GM12875 (cell line): ENCODE measurements around the gene PVALB.

Experiments used
- H3K4me3 ChIP-seq: one replicate; pipeline ENCODE4 v1.5.1; 2011; ENCODE audit warnings: low read depth, low read length, control low read depth
- TF ChIP-seq, protein P1 (sequence below): IDR thresholded peaks from 2 replicates; pipeline ENCODE4 v1.5.1; 2011; ENCODE audit warnings: low read depth, mild to moderate bottlenecking, control low read depth, inconsistent platforms, low read length, moderate library complexity, borderline replicate concordance; ENCODE audit not compliant: insufficient read depth

Gene PVALB

DNA sequence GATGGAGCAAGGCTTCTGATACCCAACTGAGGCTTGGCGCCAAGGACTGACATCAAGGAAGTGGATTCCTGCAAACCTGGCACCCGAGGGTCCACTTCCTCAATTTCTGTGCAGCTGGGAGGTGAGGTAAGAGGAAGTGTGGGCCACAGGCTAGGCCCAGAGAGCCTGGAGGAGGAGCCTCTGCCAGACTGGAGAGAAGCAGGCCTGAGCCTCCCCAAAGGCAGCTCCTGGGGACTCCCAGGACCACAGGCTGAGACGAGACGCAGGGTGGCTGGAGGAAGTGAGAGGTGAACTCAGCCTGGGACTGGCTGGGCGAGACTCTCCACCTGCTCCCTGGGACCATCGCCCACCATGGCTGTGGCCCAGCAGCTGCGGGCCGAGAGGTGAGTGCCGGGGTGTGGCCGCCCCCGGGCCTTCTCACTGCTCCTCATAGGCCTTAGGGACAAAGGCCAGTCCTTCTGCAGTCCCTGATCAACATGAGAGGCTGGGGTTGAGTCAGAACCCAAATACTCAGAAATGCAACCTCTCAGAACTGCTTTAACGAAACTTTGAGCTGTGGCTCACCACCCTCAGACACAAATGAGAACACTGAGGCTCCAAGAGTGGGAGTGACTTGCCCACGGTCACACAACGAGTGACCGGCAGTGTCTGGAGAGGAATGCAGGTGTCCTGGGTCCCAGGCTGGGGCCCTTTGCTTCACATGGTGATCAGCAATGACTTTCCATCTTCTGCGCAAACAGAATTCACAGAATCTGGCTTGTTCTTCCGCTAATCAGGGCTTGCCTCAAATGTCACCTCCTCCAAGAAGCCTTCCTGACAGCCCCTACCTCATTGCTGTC is 44.2 kb upstream of the PVALB start, which contains the start of gene NCF4:
TSS of gene NCF4 (plus strand) at position 186 of the 839 bp plus-strand sequence. CDS start at position 352, 166 bp downstream.
- TF ChIP-seq, protein P1, sequence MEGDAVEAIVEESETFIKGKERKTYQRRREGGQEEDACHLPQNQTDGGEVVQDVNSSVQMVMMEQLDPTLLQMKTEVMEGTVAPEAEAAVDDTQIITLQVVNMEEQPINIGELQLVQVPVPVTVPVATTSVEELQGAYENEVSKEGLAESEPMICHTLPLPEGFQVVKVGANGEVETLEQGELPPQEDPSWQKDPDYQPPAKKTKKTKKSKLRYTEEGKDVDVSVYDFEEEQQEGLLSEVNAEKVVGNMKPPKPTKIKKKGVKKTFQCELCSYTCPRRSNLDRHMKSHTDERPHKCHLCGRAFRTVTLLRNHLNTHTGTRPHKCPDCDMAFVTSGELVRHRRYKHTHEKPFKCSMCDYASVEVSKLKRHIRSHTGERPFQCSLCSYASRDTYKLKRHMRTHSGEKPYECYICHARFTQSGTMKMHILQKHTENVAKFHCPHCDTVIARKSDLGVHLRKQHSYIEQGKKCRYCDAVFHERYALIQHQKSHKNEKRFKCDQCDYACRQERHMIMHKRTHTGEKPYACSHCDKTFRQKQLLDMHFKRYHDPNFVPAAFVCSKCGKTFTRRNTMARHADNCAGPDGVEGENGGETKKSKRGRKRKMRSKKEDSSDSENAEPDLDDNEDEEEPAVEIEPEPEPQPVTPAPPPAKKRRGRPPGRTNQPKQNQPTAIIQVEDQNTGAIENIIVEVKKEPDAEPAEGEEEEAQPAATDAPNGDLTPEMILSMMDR, result no peak
- peak within 1 kb of the TSS; percentile 60 for H3K4me3 ChIP-seq

DNA sequence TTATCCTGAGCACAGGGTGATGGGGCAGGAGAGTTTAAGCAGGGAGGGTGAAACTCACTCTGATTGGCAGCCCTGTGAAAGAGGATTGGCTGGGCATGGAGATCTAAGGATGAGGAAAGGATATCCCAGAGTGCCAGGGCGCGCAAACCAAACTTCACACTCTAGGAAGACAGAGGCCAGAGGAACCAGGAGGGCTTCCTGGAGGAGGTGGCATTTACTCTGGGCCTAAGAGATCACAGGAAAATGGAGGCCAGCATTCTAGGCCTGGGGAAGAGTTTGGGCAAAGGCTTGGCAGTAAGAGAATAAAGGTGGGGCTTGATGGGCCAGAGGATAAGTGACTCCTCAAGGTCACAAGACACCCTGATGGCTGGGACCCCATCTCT is 43.6 kb upstream of the PVALB start:
- TF ChIP-seq, protein P1, result no peak
- H3K4me3 ChIP-seq, result no peak overlapping the region

DNA sequence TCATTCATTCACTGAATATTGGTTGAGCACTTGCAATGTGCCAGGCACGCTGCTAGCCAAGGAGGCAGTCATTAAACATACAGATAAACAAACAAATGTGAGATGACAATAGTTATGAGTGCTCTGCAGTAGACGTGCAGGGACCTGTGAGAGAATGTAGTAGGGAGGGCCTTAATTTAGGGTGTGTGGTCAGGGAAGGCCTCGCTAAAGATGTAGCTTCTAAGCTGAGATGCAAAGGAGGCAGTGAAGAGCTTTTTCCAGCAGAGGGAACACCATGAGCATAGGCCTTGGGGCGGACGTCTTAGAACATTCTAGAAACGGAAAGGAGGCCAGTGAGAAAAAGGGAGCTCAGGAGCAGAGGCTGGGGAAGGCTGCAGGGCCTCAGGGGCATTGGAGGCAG is 43.2 kb upstream of the PVALB start:
- TF ChIP-seq, protein P1, result no peak
- no peak overlapping the region for H3K4me3 ChIP-seq

DNA sequence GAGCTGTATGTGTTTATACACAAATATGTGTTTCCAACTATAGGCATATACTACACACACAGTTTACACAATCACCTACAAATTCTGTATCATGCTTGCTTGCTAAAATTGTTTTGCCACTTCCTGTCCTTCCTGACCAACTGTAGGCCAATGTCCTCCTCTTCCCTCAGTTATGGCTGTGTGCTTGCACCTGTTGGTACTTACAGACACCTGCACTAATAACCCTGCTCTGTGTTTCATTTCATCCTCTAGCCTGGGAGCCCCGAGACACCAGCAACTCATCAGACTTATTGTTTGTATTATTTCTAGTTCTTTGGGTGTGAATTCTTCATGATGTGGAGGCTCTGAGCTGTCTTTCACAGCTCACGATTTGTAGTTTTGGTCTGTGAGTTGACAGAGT is 42.1 kb upstream of the PVALB start:
- H3K4me3 ChIP-seq, result no peak overlapping the region
- TF ChIP-seq, protein P1, result no peak

DNA sequence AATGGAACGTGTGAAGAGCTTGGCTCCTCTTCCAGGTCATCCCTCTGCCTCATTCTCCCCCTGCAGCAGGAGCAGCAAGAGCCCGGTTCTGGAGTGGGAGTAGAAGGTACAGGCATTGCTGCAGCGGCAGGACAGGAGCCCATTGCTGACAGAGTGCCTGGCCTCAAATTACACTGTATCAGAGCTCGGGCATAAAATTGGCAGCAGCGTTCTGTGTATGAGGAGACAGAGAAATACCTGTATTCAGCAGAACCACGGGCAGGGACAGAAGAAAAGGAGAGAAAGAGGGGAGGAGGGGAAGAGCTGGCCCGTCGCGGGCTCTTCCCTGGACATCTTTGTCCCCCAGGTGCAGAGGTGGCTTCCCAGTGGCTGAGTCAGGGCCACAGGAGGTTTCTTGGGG is 41.3 kb upstream of the PVALB start:
- TF ChIP-seq, protein P1, result no peak

DNA sequence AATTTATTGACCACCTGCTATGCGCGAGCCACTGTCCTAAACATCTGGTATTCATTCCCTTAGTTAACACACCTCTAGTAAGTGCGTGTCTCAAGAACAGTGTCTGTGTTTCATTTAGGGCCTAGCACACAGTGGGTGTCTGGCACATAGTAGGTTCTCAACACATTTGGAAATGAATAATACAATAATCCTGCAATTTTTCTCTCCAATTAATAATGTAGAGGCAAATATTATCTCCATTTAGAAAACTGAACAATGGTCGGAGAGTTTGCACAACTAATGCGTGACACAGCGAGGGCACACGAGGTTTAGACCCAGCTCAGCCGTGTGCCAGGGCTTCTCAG is 39.9 kb upstream of the PVALB start:
- TF ChIP-seq, protein P1, result no peak
- no peak overlapping the region for H3K4me3 ChIP-seq

More for the DNA sequence above, 41.3 kb upstream of the PVALB start:
- H3K4me3 ChIP-seq, result no peak overlapping the region

DNA sequence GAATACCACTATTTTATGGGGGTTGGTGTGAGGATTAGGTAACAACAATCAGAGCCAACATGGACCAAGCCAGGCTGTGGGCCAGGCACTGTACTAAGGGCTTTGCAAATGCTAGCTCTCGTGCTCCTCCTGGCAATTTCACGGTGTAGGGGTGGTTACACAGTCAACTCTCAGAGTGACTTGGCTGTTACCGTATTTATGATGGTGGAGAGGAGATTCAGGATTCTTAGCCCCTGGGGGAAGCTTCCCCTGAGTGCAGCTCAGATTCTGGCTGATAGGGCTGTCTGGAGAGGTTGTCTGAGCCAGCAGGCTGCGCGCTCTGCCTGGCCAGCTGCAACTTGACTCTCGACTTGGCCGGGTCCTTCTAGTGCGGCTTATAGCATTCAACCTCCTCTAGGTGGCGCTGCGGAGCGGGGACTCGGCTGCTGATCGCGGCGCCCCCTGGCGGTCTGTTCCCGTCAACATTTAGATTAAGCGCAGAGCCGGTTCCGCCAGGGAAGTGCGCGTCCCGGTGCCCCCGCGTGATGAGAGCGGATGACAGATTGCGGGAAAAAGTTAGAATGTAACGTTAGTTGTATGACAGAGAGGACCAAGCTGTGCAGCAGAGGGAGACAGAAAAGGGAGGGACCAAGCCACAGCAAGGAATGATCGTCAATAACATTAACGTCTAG is 39.4 kb upstream of the PVALB start:
- H3K4me3 ChIP-seq, result no peak overlapping the region
- TF ChIP-seq, protein P1, result peak; percentile 100
